Measurements from ENCODE around the gene PRDM16.

PRDM16 gene

GRCh38 chr1:3029481-3029961 is 39.5 kb upstream of the PRDM16 start:
- peaks cover 2% of the 10 kb centered on the region for H3K9me3 ChIP-seq (ENCODE audit: insufficient read depth, low read length, severe bottlenecking)
- DNase-seq (no peak), ATAC-seq (ENCODE audit: insufficient read depth, low read depth) (no peak)
- H2AFZ ChIP-seq (ENCODE audit: low read depth, low read length): no peak overlapping the region
- no peak overlapping the region for H3K9ac ChIP-seq (ENCODE audit: low read depth, low read length)
- no peaks in the 10 kb centered on the region for H3K79me2 ChIP-seq (ENCODE audit: insufficient read depth, low read length)
- H4K20me1 ChIP-seq (ENCODE audit: insufficient read depth, low read length): 0 out of 2 replicates have a peak, but pooled peaks cover 3% of the 10 kb centered on the region
- TF ChIP-seq, protein P1, sequence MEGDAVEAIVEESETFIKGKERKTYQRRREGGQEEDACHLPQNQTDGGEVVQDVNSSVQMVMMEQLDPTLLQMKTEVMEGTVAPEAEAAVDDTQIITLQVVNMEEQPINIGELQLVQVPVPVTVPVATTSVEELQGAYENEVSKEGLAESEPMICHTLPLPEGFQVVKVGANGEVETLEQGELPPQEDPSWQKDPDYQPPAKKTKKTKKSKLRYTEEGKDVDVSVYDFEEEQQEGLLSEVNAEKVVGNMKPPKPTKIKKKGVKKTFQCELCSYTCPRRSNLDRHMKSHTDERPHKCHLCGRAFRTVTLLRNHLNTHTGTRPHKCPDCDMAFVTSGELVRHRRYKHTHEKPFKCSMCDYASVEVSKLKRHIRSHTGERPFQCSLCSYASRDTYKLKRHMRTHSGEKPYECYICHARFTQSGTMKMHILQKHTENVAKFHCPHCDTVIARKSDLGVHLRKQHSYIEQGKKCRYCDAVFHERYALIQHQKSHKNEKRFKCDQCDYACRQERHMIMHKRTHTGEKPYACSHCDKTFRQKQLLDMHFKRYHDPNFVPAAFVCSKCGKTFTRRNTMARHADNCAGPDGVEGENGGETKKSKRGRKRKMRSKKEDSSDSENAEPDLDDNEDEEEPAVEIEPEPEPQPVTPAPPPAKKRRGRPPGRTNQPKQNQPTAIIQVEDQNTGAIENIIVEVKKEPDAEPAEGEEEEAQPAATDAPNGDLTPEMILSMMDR (IDR thresholded peaks at IDR 0.05; ENCODE audit: borderline replicate concordance, extremely low read depth, low read length, poor library complexity, severe bottlenecking): no peak
- TF ChIP-seq EZH2 (IDR thresholded peaks at IDR 0.05; ENCODE audit: borderline replicate concordance, low read depth, low read length, severe bottlenecking): no peak
- no peak overlapping the region for H3K27ac ChIP-seq (ENCODE audit: low read length)
- H3K4me1 ChIP-seq (ENCODE audit: insufficient read depth, low read length): peaks cover 21% of the 10 kb centered on the region
- H3K4me2 ChIP-seq (ENCODE audit: insufficient read depth, low read length): no peak overlapping the region
- no peaks in the 10 kb centered on the region for H3K27me3 ChIP-seq (ENCODE audit: insufficient read depth, low read length, poor library complexity)
- H3K4me3 ChIP-seq (ENCODE audit: low read depth in 1 of 2, low read length in 2 of 2): no peak overlapping the region
- H3K36me3 ChIP-seq (ENCODE audit: insufficient read depth, low read length): no peaks in the 10 kb centered on the region

GRCh38 chr1:3029991-3030662 is 38.9 kb upstream of the PRDM16 start:
- Histone ChIP-seq H4K20me1 (ENCODE audit: insufficient read depth, low read length) (0 out of 2 replicates have a peak, but pooled peaks cover 4% of the 10 kb centered on the region), H3K4me2 (ENCODE audit: insufficient read depth, low read length) (no peak overlapping the region), H3K9me3 (ENCODE audit: insufficient read depth, low read length, severe bottlenecking) (peaks cover 2% of the 10 kb centered on the region), H3K4me1 (ENCODE audit: insufficient read depth, low read length) (peaks cover 21% of the 10 kb centered on the region), H3K36me3 (ENCODE audit: insufficient read depth, low read length) (no peaks in the 10 kb centered on the region), H2AFZ (ENCODE audit: low read depth, low read length) (no peak overlapping the region), H3K4me3 (ENCODE audit: low read depth in 1 of 2, low read length in 2 of 2) (no peak overlapping the region), H3K27me3 (ENCODE audit: insufficient read depth, low read length, poor library complexity) (no peaks in the 10 kb centered on the region), H3K79me2 (ENCODE audit: insufficient read depth, low read length) (no peaks in the 10 kb centered on the region), H3K9ac (ENCODE audit: low read depth, low read length) (no peak overlapping the region), H3K27ac (ENCODE audit: low read length) (no peak overlapping the region)
- TF ChIP-seq, protein P1 (IDR thresholded peaks at IDR 0.05; ENCODE audit: borderline replicate concordance, extremely low read depth, low read length, poor library complexity, severe bottlenecking): no peak
- no peak for TF ChIP-seq EZH2 (IDR thresholded peaks at IDR 0.05; ENCODE audit: borderline replicate concordance, low read depth, low read length, severe bottlenecking)
- DNase-seq (no peak), ATAC-seq (ENCODE audit: insufficient read depth, low read depth) (no peak)

DNA sequence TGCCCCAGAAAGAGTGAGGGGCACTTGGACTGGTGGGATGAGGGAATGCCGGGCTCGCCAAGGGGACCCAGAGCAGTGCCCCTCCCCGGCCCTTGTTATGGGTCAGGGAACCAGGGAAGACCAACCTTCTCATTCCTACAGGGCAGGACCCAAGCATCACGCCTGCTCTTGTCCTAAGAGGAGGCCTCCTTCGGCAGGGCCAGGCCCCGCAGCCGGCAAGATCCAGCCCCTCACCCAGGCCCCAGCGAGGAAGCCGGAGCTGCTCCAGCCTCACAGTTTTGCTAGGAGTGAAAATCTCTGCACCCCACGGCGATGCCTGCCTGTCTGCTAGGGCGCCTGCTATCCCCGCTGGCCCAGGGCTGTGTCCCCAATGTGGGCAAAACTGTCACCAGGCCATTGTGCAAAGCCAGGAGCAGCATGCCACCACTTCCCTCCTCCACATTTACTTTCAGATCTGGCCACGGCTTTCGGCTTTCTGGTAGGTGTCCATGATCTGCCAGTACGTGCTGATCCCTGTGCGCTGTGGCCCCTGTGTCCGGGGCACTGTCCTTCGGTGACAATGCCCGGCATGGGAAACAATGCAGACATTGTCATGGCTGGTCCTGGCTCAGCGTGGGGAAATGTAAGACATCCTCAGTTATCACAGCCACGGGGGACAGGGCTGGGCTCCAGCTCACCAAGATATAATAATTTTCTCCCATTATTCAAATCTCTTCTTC is 38.2 kb upstream of the PRDM16 start:
- ATAC-seq (ENCODE audit: insufficient read depth, low read depth) (no peak), DNase-seq (no peak)
- Histone ChIP-seq H3K27ac (ENCODE audit: low read length) (no peak overlapping the region), H2AFZ (ENCODE audit: low read depth, low read length) (no peak overlapping the region), H3K27me3 (ENCODE audit: insufficient read depth, low read length, poor library complexity) (no peaks in the 10 kb centered on the region), H3K36me3 (ENCODE audit: insufficient read depth, low read length) (no peaks in the 10 kb centered on the region), H3K4me1 (ENCODE audit: insufficient read depth, low read length) (peaks cover 21% of the 10 kb centered on the region), H3K4me2 (ENCODE audit: insufficient read depth, low read length) (no peak overlapping the region), H3K9ac (ENCODE audit: low read depth, low read length) (no peak overlapping the region), H4K20me1 (ENCODE audit: insufficient read depth, low read length) (0 out of 2 replicates have a peak, but pooled peaks cover 4% of the 10 kb centered on the region), H3K79me2 (ENCODE audit: insufficient read depth, low read length) (no peaks in the 10 kb centered on the region), H3K4me3 (ENCODE audit: low read depth in 1 of 2, low read length in 2 of 2) (no peak overlapping the region), H3K9me3 (ENCODE audit: insufficient read depth, low read length, severe bottlenecking) (peaks cover 2% of the 10 kb centered on the region)
- no peak for TF ChIP-seq EZH2 (IDR thresholded peaks at IDR 0.05; ENCODE audit: borderline replicate concordance, low read depth, low read length, severe bottlenecking)
- TF ChIP-seq, protein P1 (IDR thresholded peaks at IDR 0.05; ENCODE audit: borderline replicate concordance, extremely low read depth, low read length, poor library complexity, severe bottlenecking): no peak
